HG03457 (cell line): ENCODE data around the gene CTAGE1.
"Not testable (repeated sequence)": the region's sequence is repeated elsewhere in the genome, so short reads cannot be mapped to it uniquely, and the experiment has no call there.

ENCODE experiments used
- ATAC-seq: cut with Tn5 transposase; IDR thresholded peaks from one replicate; pipeline ENCODE4 v1.9.1; 2021; ENCODE audit warnings: moderate number of reproducible peaks; ENCODE audit not compliant: unreplicated experiment

CTAGE1 gene

GRCh38 chr18:22394428-22394827, 23.3 kb downstream of the CTAGE1 start:
- ATAC-seq = no peak

DNA sequence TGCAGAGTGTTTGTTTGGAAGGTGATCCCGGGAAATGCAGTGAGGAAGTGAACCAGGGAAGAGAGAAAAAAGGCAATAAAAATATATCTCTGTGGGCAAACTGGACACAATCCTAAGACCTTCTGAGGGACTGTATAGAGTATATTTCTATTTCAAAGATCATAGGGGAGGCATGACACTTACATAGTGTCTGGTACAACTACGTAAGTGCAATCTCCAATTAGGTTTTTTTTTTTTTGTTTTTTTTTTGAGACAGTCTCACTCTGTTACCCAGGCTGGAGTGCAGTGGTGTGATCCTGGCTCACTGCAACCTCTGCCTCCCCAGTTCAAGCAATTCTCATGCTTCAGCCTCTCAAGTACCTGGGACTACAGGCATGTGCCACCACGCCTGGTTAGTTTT, 24.6 kb downstream of the CTAGE1 start:
- ATAC-seq = not testable (repeated sequence)

DNA sequence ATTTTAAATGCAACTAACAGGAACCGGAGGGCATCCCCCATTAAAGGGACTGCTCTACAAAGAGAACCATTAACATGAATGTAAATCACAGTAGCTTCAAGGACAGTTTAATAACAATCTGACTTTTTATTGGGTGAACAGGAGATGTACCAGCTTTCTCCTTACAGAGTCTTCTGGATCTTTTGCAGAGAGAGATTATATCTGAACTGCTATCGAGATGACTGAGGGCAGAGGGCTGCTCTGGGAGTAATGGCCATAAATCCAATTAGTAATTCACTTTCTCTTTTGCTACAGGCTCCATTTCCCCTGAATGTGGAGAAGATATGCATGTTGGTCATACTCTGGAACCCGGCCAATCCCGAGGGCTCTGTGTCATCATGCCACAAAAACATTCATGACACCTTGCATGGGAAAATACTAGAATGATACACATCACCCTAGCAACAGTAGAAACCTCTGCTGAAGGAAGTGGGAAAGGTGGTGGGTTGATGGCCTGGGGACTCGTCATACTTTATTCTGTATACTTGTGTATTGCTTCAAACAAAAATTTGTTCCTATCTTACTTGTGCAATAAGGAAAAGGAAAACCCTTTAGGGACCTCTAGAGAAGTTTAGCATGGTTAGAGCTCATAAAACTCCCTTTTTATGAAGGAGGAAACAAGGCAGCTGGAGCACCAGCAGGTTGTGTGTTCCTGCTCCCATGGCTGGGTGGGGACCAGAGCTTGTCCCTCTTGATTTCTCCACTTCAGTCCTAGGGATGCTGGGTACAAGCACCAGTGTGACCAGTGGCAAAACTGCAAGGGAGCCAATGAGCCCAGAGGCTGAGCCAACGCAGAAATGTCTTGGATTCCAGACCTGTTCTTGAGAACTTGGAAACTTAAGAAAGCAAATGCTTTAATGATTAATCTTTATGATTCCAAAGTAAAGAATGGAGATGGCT, 26.0 kb downstream of the CTAGE1 start:
- ATAC-seq = no peak

DNA sequence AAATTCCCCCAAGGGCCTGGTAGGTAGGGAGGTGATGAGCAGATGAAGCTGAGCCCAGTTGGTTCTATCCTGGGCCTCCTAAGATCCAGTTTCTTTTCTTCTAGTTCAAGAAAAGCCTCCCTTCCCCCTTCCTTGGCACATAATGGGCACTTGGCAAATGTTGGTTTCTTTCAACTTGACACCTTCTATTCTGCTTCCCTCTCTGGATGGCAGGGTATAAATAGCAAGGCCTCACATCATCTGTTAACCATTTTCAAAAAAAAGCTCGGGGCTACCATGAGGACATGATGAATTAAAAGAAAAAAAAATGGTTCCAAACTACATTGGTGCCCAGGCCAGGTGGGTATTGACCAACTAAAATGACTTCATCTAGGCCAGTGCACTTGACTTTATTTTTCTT, 29.9 kb downstream of the CTAGE1 start:
- ATAC-seq = no peak

- no peak for ATAC-seq
These were observed 30.4 kb downstream of the CTAGE1 start for GRCh38 chr18:22387364-22387763.

GRCh38 chr18:22385718-22386117, 32.0 kb downstream of the CTAGE1 start:
- ATAC-seq = no peak

- ATAC-seq = no peak
These were observed 38.9 kb downstream of the CTAGE1 start for GRCh38 chr18:22378672-22379282.

- ATAC-seq = no peak
These were observed 39.9 kb downstream of the CTAGE1 start for GRCh38 chr18:22377769-22378168.

DNA sequence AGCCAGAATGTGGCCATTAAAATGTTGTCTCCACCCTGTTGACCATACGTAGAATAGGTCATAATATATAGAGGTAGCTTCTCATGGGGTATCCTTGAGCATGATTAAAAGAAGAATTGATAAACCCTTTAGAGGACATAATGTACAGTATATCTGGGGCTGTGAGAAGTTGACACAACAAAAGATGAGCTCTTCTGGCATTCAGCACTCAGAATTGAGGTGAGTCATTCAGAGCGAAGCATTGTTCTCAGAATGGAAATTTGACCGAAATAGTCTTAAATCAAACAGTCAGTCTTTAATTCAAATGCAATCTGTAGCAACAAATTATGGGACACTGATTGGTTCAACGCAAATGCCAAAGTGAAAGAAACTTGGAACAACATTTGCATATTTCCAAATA, 47.3 kb downstream of the CTAGE1 start:
- no peak for ATAC-seq

- no peak for ATAC-seq
These were observed 49.7 kb downstream of the CTAGE1 start for GRCh38 chr18:22368021-22368420.

GRCh38 chr18:22367303-22367702, 50.4 kb downstream of the CTAGE1 start:
- ATAC-seq = no peak

DNA sequence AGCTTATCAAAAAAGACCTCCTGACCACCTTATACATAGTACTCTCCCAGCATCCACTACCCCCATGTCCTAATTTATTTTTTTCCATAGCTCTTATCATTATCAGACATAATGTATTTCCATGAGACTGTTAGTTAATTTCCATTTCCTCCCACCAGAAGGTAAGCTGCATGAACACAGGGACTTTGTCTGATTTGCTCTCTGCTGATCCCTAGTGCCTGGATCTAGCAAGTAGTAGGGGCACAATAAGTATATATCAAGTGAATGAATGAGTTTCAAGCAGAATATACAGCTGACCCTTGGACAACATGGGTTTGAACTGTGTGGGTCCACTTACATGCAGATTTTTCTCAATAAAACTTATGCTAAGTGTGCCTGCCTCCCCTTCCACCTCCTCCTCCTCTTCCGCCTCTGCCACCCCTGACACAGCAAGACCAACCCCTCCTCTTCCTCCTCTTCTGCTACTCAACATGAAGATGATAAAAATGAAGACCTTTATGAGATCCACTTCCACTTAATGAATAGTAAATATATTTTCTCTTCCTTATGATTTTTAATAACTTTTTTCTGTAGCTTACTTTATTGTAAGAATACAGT, 53.8 kb downstream of the CTAGE1 start:
- ATAC-seq = no peak
